OCI-LY3 (cell line): ENCODE measurements around the gene USPL1.

Experiments used
- CTCF ChIP-seq: fragments of 200-600, 300-600 bp; sonication (generic); IDR thresholded peaks from 2 replicates; pipeline ENCODE4 v1.5.1; 2014; ENCODE audit warnings: antibody characterized with exemption, low read length, low read depth
- EZH2phosphoT487 ChIP-seq: fragments of 200-600 bp; shearing (Covaris generic); IDR thresholded peaks from 2 replicates; pipeline ENCODE4 v1.6.1; 2018; ENCODE audit warnings: antibody characterized with exemption, mixed run types, low read depth

- TF ChIP-seq CTCF (no peak), EZH2phosphoT487 (no peak)
Observed at GRCh38 chr13:30700364-30700763, 82.6 kb downstream of the USPL1 start.
